ENCODE measurements around the gene HDAC4.

- TF ChIP-seq MTA2 (IDR thresholded peaks at IDR 0.05; ENCODE audit: low read depth) = no peak
- TF ChIP-seq YY1 (IDR thresholded peaks at IDR 0.05; ENCODE audit: low read depth, low read length) = no peak
- TF ChIP-seq, protein P1, sequence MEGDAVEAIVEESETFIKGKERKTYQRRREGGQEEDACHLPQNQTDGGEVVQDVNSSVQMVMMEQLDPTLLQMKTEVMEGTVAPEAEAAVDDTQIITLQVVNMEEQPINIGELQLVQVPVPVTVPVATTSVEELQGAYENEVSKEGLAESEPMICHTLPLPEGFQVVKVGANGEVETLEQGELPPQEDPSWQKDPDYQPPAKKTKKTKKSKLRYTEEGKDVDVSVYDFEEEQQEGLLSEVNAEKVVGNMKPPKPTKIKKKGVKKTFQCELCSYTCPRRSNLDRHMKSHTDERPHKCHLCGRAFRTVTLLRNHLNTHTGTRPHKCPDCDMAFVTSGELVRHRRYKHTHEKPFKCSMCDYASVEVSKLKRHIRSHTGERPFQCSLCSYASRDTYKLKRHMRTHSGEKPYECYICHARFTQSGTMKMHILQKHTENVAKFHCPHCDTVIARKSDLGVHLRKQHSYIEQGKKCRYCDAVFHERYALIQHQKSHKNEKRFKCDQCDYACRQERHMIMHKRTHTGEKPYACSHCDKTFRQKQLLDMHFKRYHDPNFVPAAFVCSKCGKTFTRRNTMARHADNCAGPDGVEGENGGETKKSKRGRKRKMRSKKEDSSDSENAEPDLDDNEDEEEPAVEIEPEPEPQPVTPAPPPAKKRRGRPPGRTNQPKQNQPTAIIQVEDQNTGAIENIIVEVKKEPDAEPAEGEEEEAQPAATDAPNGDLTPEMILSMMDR (IDR thresholded peaks at IDR 0.05 in 2 of 3, conservative IDR thresholded peaks at IDR 0.05 in 1 of 3; ENCODE audit: control insufficient read depth in 2 of 3, extremely low read depth in 1 of 3, insufficient read depth in 1 of 3, low read depth in 3 of 3, low read length in 3 of 3) = no peak
- no peak for TF ChIP-seq TAF1 (IDR thresholded peaks at IDR 0.05; ENCODE audit: borderline replicate concordance, low read depth, low read length)
- TF ChIP-seq POLR2AphosphoS5 (IDR thresholded peaks at IDR 0.05; ENCODE audit: low read length) = no peak
- no peak for TF ChIP-seq EZH2 (IDR thresholded peaks at IDR 0.05; ENCODE audit: borderline replicate concordance, control insufficient read depth, low read depth, low read length)
- no peak for TF ChIP-seq RAD21 (IDR thresholded peaks at IDR 0.05; ENCODE audit: insufficient read depth, low read depth, low read length)
- TF ChIP-seq ETV6 (conservative IDR thresholded peaks at IDR 0.05 in 1 of 2, IDR thresholded peaks at IDR 0.05 in 1 of 2; ENCODE audit: borderline replicate concordance in 1 of 2, low read depth in 1 of 2) = no peak
- TF ChIP-seq MLLT1 (IDR thresholded peaks at IDR 0.05) = no peak
- TF ChIP-seq TBL1XR1 (IDR thresholded peaks at IDR 0.05; ENCODE audit: low read depth, low read length) = no peak
- TF ChIP-seq ASH2L (IDR thresholded peaks at IDR 0.05; ENCODE audit: borderline replicate concordance, low read depth) = no peak
Measured at GRCh38 chr2:239285932-239286230, 114.9 kb downstream of the HDAC4 start.

All from GM12878 (cell line).